Activated CD4-positive, alpha-beta memory T cell treated with anti-CD3 and anti-CD28 coated beads for 36 hours (primary cell): Measurements from ENCODE around the gene APOBEC4. TPM values are rescaled to one million over a fixed set of nuclear protein-coding genes. Genes with fewer than 3 reads are reported as not detected.

Experiments used
- CTCF ChIA-PET: fragments of 350-600 bp; sonication (Branson Sonifier 250); formaldehyde crosslinking; loops from one replicate; lab custom pipeline; 2021; ENCODE audit warnings: antibody characterized with exemption, inconsistent platforms; lab: Charles Lee
- POLR2A ChIA-PET: fragments of 350-600 bp; sonication (Branson Sonifier 250); formaldehyde crosslinking; loops from one replicate; lab custom pipeline; 2021; ENCODE audit warnings: antibody characterized with exemption; lab: Charles Lee
- DNase-seq: peaks from one replicate; pipeline ENCODE4 v3.0.0-alpha.2; 2020
- H3K27ac Mint-ChIP-seq: one replicate; pipeline ENCODE4 v1.8.0; 2021; ENCODE audit warnings: mixed read lengths
- H3K27me3 Mint-ChIP-seq: one replicate; pipeline ENCODE4 v1.8.0; 2021; ENCODE audit warnings: mixed read lengths
- H3K36me3 Mint-ChIP-seq: one replicate; pipeline ENCODE4 v1.8.0; 2021; ENCODE audit warnings: mixed read lengths
- H3K4me1 Mint-ChIP-seq: one replicate; pipeline ENCODE4 v1.8.0; 2021; ENCODE audit warnings: low read depth, mixed read lengths
- H3K4me3 Mint-ChIP-seq: one replicate; pipeline ENCODE4 v1.8.0; 2021; ENCODE audit warnings: mild to moderate bottlenecking, mixed read lengths
- H3K9me3 Mint-ChIP-seq: one replicate; pipeline ENCODE4 v1.8.0; 2021; ENCODE audit warnings: mixed read lengths
- intact Hi-C: fragments of 100-400 bp; cut with micrococcal nuclease; formaldehyde crosslinking; loops from one replicate; pipeline ENCODE4 v1.15.1; 2023
- total RNA-seq, 2 experiments: library from RNA; stranded (reverse); gene quantifications; one replicate each; pipeline ENCODE4 v1.2.3, GENCODE V29; 2021

The APOBEC4 gene
- total RNA-seq, 2 experiments from 2014 or later: not detected

- Mint-ChIP-seq H3K4me1 (no peaks in the 10 kb centered on the region), H3K27ac (no peak overlapping the region), H3K27me3 (peaks cover 3% of the 10 kb centered on the region), H3K36me3 (no peaks in the 10 kb centered on the region), H3K9me3 (peaks cover 2% of the 10 kb centered on the region), H3K4me3 (no peak overlapping the region)
- no peak for DNase-seq
- POLR2A ChIA-PET: no interaction called here
- CTCF ChIA-PET: interaction anchor here (0.6 to 5.0 kb wide), 3 partner anchors 11 to 79 kb away, joined by 3 to 26 read pairs (median 16); no protein-coding TSS in a partner anchor
- intact Hi-C loops: no loop called here
These were observed 20.6 kb upstream of the APOBEC4 start for GRCh38 chr1:183673605-183674323.

GRCh38 chr1:183670169-183670568 is 17.1 kb upstream of the APOBEC4 start:
- Mint-ChIP-seq H3K4me3 (no peak overlapping the region), H3K9me3 (peaks cover 2% of the 10 kb centered on the region), H3K27me3 (peaks cover 2% of the 10 kb centered on the region), H3K27ac (no peak overlapping the region), H3K4me1 (no peaks in the 10 kb centered on the region), H3K36me3 (no peaks in the 10 kb centered on the region)
- intact Hi-C loops: no loop called here
- ChIA-PET POLR2A (no interaction called here), CTCF (interaction anchor here (0.9 to 2.8 kb wide), 3 partner anchors 14 to 16 kb away, joined by 4 to 15 read pairs (median 4); no protein-coding TSS in a partner anchor)
- no peak for DNase-seq

GRCh38 chr1:183656355-183656754 is 3.2 kb upstream of the APOBEC4 start:
- Mint-ChIP-seq H3K4me3 (no peak overlapping the region), H3K4me1 (peaks cover 31% of the 10 kb centered on the region), H3K27me3 (no peaks in the 10 kb centered on the region), H3K36me3 (no peaks in the 10 kb centered on the region), H3K9me3 (no peaks in the 10 kb centered on the region), H3K27ac (no peak overlapping the region)
- intact Hi-C loops: loop anchor here (5.0 to 10.0 kb wide), 2 partner anchors 396 to 1632 kb away; partner anchors contain the start of gene TSEN15
- no peak for DNase-seq
- POLR2A ChIA-PET: interaction anchor here (1.3 kb wide), 1 partner anchor 254 kb away, joined by 3 read pairs; no protein-coding TSS in a partner anchor
- CTCF ChIA-PET: interaction anchor here (1.2 to 6.2 kb wide), 15 partner anchors 11 to 395 kb away, joined by 3 to 171 read pairs (median 8); partner anchors contain the start of genes ARPC5 and TSEN15

- CTCF ChIA-PET: interaction anchor here (0.6 to 6.2 kb wide), 34 partner anchors 10 to 566 kb away, joined by 3 to 171 read pairs (median 5); partner anchors contain the start of genes ARPC5 and TSEN15
- intact Hi-C loops: loop anchor here (1.0 to 10.0 kb wide), 5 partner anchors 30 to 1631 kb away; partner anchors contain the start of gene TSEN15
- no peak overlapping the region for H3K4me3 Mint-ChIP-seq
These were observed 2.5 kb upstream of the APOBEC4 start for GRCh38 chr1:183655562-183656075.

GRCh38 chr1:183654706-183655105 is 1.6 kb upstream of the APOBEC4 start:
- Mint-ChIP-seq H3K27ac (no peak overlapping the region), H3K4me3 (no peak overlapping the region), H3K4me1 (peaks cover 33% of the 10 kb centered on the region), H3K36me3 (no peaks in the 10 kb centered on the region), H3K9me3 (no peaks in the 10 kb centered on the region), H3K27me3 (no peaks in the 10 kb centered on the region)
- no peak for DNase-seq
- ChIA-PET CTCF (interaction anchor here (0.6 to 6.2 kb wide), 23 partner anchors 9 to 396 kb away, joined by 3 to 171 read pairs (median 6); partner anchors contain the start of genes ARPC5 and TSEN15), POLR2A (interaction anchor here (1.8 kb wide), 1 partner anchor 261 kb away, joined by 5 read pairs; no protein-coding TSS in a partner anchor)
- intact Hi-C loops: loop anchor here (1.0 to 10.0 kb wide), 5 partner anchors 31 to 1630 kb away; partner anchors contain the start of gene TSEN15

More at GRCh38 chr1:183655562-183656075, 2.5 kb upstream of the APOBEC4 start:
- POLR2A ChIA-PET: interaction anchor here (1.3 to 1.8 kb wide), 2 partner anchors 255 to 260 kb away, joined by 3 to 5 read pairs; no protein-coding TSS in a partner anchor
- H3K9me3 Mint-ChIP-seq: no peaks in the 10 kb centered on the region
- no peak overlapping the region for H3K27ac Mint-ChIP-seq
- DNase-seq: peak; percentile 81
- H3K36me3 Mint-ChIP-seq: no peaks in the 10 kb centered on the region
- H3K4me1 Mint-ChIP-seq: peaks cover 33% of the 10 kb centered on the region
- no peaks in the 10 kb centered on the region for H3K27me3 Mint-ChIP-seq

- intact Hi-C loops: loop anchor here (2.0 to 10.0 kb wide), 4 partner anchors 189 to 1629 kb away; no protein-coding TSS in a partner anchor
- Mint-ChIP-seq H3K4me1 (peaks cover 33% of the 10 kb centered on the region), H3K27ac (peak overlapping the region; percentile 10), H3K27me3 (no peaks in the 10 kb centered on the region), H3K4me3 (no peak overlapping the region), H3K36me3 (no peaks in the 10 kb centered on the region), H3K9me3 (no peaks in the 10 kb centered on the region)
- DNase-seq: no peak
- CTCF ChIA-PET: interaction anchor here (0.7 to 6.2 kb wide), 12 partner anchors 11 to 1042 kb away, joined by 3 to 171 read pairs (median 7); partner anchors contain the start of gene ARPC5
- POLR2A ChIA-PET: interaction anchor here (1.8 kb wide), 1 partner anchor 262 kb away, joined by 5 read pairs; no protein-coding TSS in a partner anchor
These were observed 848 bp upstream of the APOBEC4 start for GRCh38 chr1:183653876-183654451.

GRCh38 chr1:183653462-183653794 is 312 bp upstream of the APOBEC4 start:
- CTCF ChIA-PET: interaction anchor here (1.2 to 6.2 kb wide), 6 partner anchors 17 to 372 kb away, joined by 3 to 171 read pairs (median 30); partner anchors contain the start of gene ARPC5
- Mint-ChIP-seq H3K4me3 (no peak overlapping the region), H3K9me3 (no peaks in the 10 kb centered on the region), H3K4me1 (peaks cover 33% of the 10 kb centered on the region), H3K36me3 (no peaks in the 10 kb centered on the region), H3K27ac (peak overlapping the region; percentile 10), H3K27me3 (no peaks in the 10 kb centered on the region)
- intact Hi-C loops: loop anchor here (2.0 to 10.0 kb wide), 3 partner anchors 189 to 1629 kb away; no protein-coding TSS in a partner anchor
- DNase-seq: no peak
- POLR2A ChIA-PET: interaction anchor here (0.7 kb wide), 1 partner anchor 19 kb away, joined by 3 read pairs; no protein-coding TSS in a partner anchor

GRCh38 chr1:183652107-183652506 is 1.0 kb downstream of the APOBEC4 start:
- H3K4me1 Mint-ChIP-seq: peaks cover 33% of the 10 kb centered on the region
- peak; percentile 51 for DNase-seq
- intact Hi-C loops: loop anchor here (1.0 to 10.0 kb wide), 6 partner anchors 17 to 1627 kb away; partner anchors contain the start of gene ARPC5
- H3K27me3 Mint-ChIP-seq: no peaks in the 10 kb centered on the region
- CTCF ChIA-PET: interaction anchor here (5.9 to 6.2 kb wide), 3 partner anchors 19 to 262 kb away, joined by 57 to 171 read pairs (median 124); partner anchors contain the start of gene ARPC5
- H3K27ac Mint-ChIP-seq: peak overlapping the region; percentile 92
- H3K9me3 Mint-ChIP-seq: no peaks in the 10 kb centered on the region
- H3K36me3 Mint-ChIP-seq: no peaks in the 10 kb centered on the region
- POLR2A ChIA-PET: interaction anchor here (1.2 kb wide), 1 partner anchor 264 kb away, joined by 4 read pairs; no protein-coding TSS in a partner anchor
- H3K4me3 Mint-ChIP-seq: peak overlapping the region; percentile 31

- Mint-ChIP-seq H3K9me3 (no peaks in the 10 kb centered on the region), H3K4me3 (peak overlapping the region; percentile 49), H3K4me1 (peaks cover 33% of the 10 kb centered on the region), H3K27me3 (no peaks in the 10 kb centered on the region), H3K27ac (peak overlapping the region; percentile 92), H3K36me3 (no peaks in the 10 kb centered on the region)
- intact Hi-C loops: loop anchor here (1.0 to 10.0 kb wide), 6 partner anchors 16 to 1627 kb away; partner anchors contain the start of gene ARPC5
- ChIA-PET CTCF (interaction anchor here (5.9 to 6.2 kb wide), 3 partner anchors 18 to 263 kb away, joined by 57 to 171 read pairs (median 124); partner anchors contain the start of gene ARPC5), POLR2A (interaction anchor here (0.7 to 1.2 kb wide), 2 partner anchors 264 to 305 kb away, joined by 3 to 4 read pairs; no protein-coding TSS in a partner anchor)
- no peak for DNase-seq
These were observed 1.5 kb downstream of the APOBEC4 start for GRCh38 chr1:183651612-183652011.

GRCh38 chr1:183648042-183648441 is 5.1 kb downstream of the APOBEC4 start:
- POLR2A ChIA-PET: no interaction called here

GRCh38 chr1:183646776-183647175 is 6.3 kb downstream of the APOBEC4 start:
- Mint-ChIP-seq H3K4me1 (peaks cover 10% of the 10 kb centered on the region), H3K36me3 (no peaks in the 10 kb centered on the region), H3K4me3 (no peak overlapping the region), H3K9me3 (no peaks in the 10 kb centered on the region), H3K27ac (no peak overlapping the region), H3K27me3 (no peaks in the 10 kb centered on the region)
- CTCF ChIA-PET: interaction anchor here (1.4 to 4.5 kb wide), 3 partner anchors 9 to 269 kb away, joined by 4 to 27 read pairs (median 9); no protein-coding TSS in a partner anchor
- no peak for DNase-seq
- intact Hi-C loops: no loop called here
- POLR2A ChIA-PET: no interaction called here

More at GRCh38 chr1:183648042-183648441, 5.1 kb downstream of the APOBEC4 start:
- Mint-ChIP-seq H3K9me3 (no peaks in the 10 kb centered on the region), H3K4me3 (no peak overlapping the region), H3K27me3 (no peaks in the 10 kb centered on the region), H3K36me3 (no peaks in the 10 kb centered on the region), H3K27ac (no peak overlapping the region), H3K4me1 (peaks cover 19% of the 10 kb centered on the region)
- DNase-seq: no peak
- CTCF ChIA-PET: interaction anchor here (2.4 to 4.5 kb wide), 2 partner anchors 7 to 37 kb away, joined by 9 to 27 read pairs; no protein-coding TSS in a partner anchor
- intact Hi-C loops: no loop called here
